Neural cell (in vitro differentiated cells): ENCODE measurements around the gene WDR44. TPM values are rescaled to one million over a fixed set of nuclear protein-coding genes. Genes with fewer than 3 reads are reported as not detected.

Experiments used
- H2AFZ ChIP-seq: fragments of 200-600, 300-800 bp; sonication (generic), shearing (Covaris generic); 2 replicates; pipeline ENCODE4 v1.6.0; 2014; ENCODE audit warnings: low read depth, mild to moderate bottlenecking, antibody characterized with exemption, low read length, moderate library complexity
- H3F3A ChIP-seq: fragments of 200-600 bp; shearing (Covaris generic); 2 replicates; pipeline ENCODE4 v1.6.1; 2016; ENCODE audit warnings: mild to moderate bottlenecking, moderate library complexity, mixed read lengths, antibody characterized with exemption, low read length; ENCODE audit not compliant: insufficient read depth, poor library complexity, severe bottlenecking
- H3K27ac ChIP-seq: fragments of 200-600, 300-800 bp; sonication (generic), shearing (Covaris generic); 2 replicates; pipeline ENCODE4 v1.5.1; 2014; ENCODE audit warnings: mild to moderate bottlenecking, low read length, moderate library complexity
- H3K27me3 ChIP-seq: fragments of 300-800, 200-600 bp; sonication (generic), shearing (Covaris generic); 2 replicates; pipeline ENCODE4 v1.6.0; 2014; ENCODE audit warnings: mild to moderate bottlenecking, low read depth, low read length, moderate library complexity; ENCODE audit not compliant: insufficient read depth
- H3K36me3 ChIP-seq: fragments of 300-800, 200-600 bp; sonication (generic), shearing (Covaris generic); 2 replicates; pipeline ENCODE4 v1.5.1; 2014; ENCODE audit warnings: mild to moderate bottlenecking, antibody characterized with exemption, low read length, moderate library complexity; ENCODE audit not compliant: insufficient read depth
- H3K4me2 ChIP-seq: fragments of 300-800, 200-600 bp; sonication (generic), shearing (Covaris generic); 2 replicates; pipeline ENCODE4 v1.6.0; 2014; ENCODE audit warnings: mild to moderate bottlenecking, low read length
- H3K4me3 ChIP-seq: fragments of 300-800, 200-600 bp; sonication (generic), shearing (Covaris generic); 2 replicates; pipeline ENCODE4 v1.5.1; 2014; ENCODE audit warnings: mild to moderate bottlenecking, low read length, moderate library complexity
- H3K79me2 ChIP-seq: fragments of 200-600 bp; shearing (Covaris generic); replicated peaks from 2 replicates; pipeline ENCODE4 v1.6.0; 2014; ENCODE audit warnings: mild to moderate bottlenecking, low read length, moderate library complexity; ENCODE audit not compliant: insufficient read depth
- H3K9ac ChIP-seq: fragments of 300-800, 200-600 bp; sonication (generic), shearing (Covaris generic); 2 replicates; pipeline ENCODE4 v1.6.1; 2016; ENCODE audit warnings: mild to moderate bottlenecking, low read length, mixed read lengths
- H3K9me2 ChIP-seq: fragments of 200-600 bp; shearing (Covaris generic); 2 replicates; pipeline ENCODE4 v1.6.1; 2016; ENCODE audit warnings: mild to moderate bottlenecking, low read length, mixed read lengths; ENCODE audit not compliant: insufficient read depth
- H3K9me3 ChIP-seq: fragments of 200-600, 300-800 bp; sonication (generic), shearing (Covaris generic); 2 replicates; pipeline ENCODE4 v1.6.1; 2016; ENCODE audit warnings: mild to moderate bottlenecking, mixed run types, low read length, moderate library complexity, mixed read lengths
- H4K20me1 ChIP-seq: fragments of 200-600 bp; shearing (Covaris generic); 2 replicates; pipeline ENCODE4 v1.6.1; 2016; ENCODE audit warnings: mild to moderate bottlenecking, mixed run types; ENCODE audit not compliant: insufficient read depth
- CTCF ChIP-seq: fragments of 450-650 bp; IDR thresholded peaks from 2 replicates; pipeline ENCODE4 v1.5.1; 2014; ENCODE audit warnings: antibody characterized with exemption, mild to moderate bottlenecking, moderate library complexity; ENCODE audit not compliant: poor library complexity, severe bottlenecking
- EP300 ChIP-seq: fragments of 450-650 bp; conservative IDR thresholded peaks from 2 replicates; pipeline ENCODE4 v1.6.1; 2014; ENCODE audit warnings: antibody characterized with exemption, mild to moderate bottlenecking, moderate library complexity; ENCODE audit not compliant: poor library complexity, severe bottlenecking
- EZH2 ChIP-seq: fragments of 200-600, 300-800 bp; shearing (Covaris generic), sonication (generic); IDR thresholded peaks from 2 replicates; pipeline ENCODE4 v1.6.1; 2014; ENCODE audit warnings: antibody characterized with exemption, low read length, borderline replicate concordance, mild to moderate bottlenecking; ENCODE audit not compliant: insufficient read depth, poor library complexity, severe bottlenecking
- MXI1 ChIP-seq: fragments of 450-650 bp; conservative IDR thresholded peaks from 2 replicates; pipeline ENCODE4 v1.6.1; 2014; ENCODE audit warnings: antibody characterized with exemption, mild to moderate bottlenecking; ENCODE audit not compliant: poor library complexity, severe bottlenecking
- POLR2AphosphoS5 ChIP-seq: IDR thresholded peaks from 2 replicates; pipeline ENCODE4 v1.6.1; 2012
- RAD21 ChIP-seq: fragments of 450-650 bp; conservative IDR thresholded peaks from 2 replicates; pipeline ENCODE4 v1.6.1; 2014; ENCODE audit warnings: antibody characterized with exemption, mild to moderate bottlenecking, moderate library complexity
- SMC3 ChIP-seq: fragments of 450-650 bp; conservative IDR thresholded peaks from 2 replicates; pipeline ENCODE4 v1.6.1; 2014; ENCODE audit warnings: antibody characterized with exemption, mild to moderate bottlenecking, moderate library complexity; ENCODE audit not compliant: poor library complexity
- TAF1 ChIP-seq: IDR thresholded peaks from 2 replicates; pipeline ENCODE4 v1.6.1; 2012; ENCODE audit warnings: low read depth
- polyA plus RNA-seq: library from polyadenylated mRNA; depleted of rRNA; stranded (reverse); fragments of >200 nt; gene quantifications from 2 replicates; pipeline ENCODE4 v1.2.3, GENCODE V29; 2014
- TF ChIP-seq, protein P1 (sequence below): IDR thresholded peaks from 2 replicates; pipeline ENCODE4 v1.6.1; 2012; ENCODE audit warnings: borderline replicate concordance

Gene WDR44
- polyA plus RNA-seq, 1 donor from 2014 or later = 19.3 TPM

DNA sequence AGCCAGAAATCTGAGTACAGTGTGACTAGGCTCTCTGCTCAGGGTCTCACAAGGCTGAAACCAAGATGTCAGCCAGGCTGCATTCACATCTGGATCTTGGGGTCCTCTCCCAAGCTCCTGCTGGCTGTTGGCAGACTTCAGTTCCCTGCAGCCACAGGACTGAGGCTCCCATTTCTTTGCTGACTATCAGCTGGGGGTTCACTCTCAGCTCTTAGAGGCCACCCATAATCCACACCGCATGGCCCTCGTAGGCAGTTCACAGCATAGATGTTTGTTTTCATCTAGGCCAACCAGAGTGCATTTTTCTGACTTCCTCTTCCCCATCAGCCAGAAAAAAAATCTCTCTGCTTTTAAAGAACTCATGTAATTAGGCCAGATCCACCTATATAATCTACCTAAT lies 8.2 kb upstream of the WDR44 start:
- Histone ChIP-seq H2AFZ (no peak overlapping the region), H3K4me2 (no peak overlapping the region), H3K4me3 (no peak overlapping the region), H3F3A (no peaks in the 10 kb centered on the region), H3K9ac (no peak overlapping the region), H3K27ac (no peak overlapping the region), H4K20me1 (no peaks in the 10 kb centered on the region), H3K9me3 (no peaks in the 10 kb centered on the region), H3K79me2 (no peaks in the 10 kb centered on the region), H3K9me2 (no peaks in the 10 kb centered on the region), H3K27me3 (no peaks in the 10 kb centered on the region), H3K36me3 (no peaks in the 10 kb centered on the region)
- TF ChIP-seq CTCF (no peak), POLR2AphosphoS5 (no peak), RAD21 (no peak), MXI1 (no peak), EZH2 (no peak), SMC3 (no peak), TAF1 (no peak), EP300 (no peak)
- TF ChIP-seq, protein P1, sequence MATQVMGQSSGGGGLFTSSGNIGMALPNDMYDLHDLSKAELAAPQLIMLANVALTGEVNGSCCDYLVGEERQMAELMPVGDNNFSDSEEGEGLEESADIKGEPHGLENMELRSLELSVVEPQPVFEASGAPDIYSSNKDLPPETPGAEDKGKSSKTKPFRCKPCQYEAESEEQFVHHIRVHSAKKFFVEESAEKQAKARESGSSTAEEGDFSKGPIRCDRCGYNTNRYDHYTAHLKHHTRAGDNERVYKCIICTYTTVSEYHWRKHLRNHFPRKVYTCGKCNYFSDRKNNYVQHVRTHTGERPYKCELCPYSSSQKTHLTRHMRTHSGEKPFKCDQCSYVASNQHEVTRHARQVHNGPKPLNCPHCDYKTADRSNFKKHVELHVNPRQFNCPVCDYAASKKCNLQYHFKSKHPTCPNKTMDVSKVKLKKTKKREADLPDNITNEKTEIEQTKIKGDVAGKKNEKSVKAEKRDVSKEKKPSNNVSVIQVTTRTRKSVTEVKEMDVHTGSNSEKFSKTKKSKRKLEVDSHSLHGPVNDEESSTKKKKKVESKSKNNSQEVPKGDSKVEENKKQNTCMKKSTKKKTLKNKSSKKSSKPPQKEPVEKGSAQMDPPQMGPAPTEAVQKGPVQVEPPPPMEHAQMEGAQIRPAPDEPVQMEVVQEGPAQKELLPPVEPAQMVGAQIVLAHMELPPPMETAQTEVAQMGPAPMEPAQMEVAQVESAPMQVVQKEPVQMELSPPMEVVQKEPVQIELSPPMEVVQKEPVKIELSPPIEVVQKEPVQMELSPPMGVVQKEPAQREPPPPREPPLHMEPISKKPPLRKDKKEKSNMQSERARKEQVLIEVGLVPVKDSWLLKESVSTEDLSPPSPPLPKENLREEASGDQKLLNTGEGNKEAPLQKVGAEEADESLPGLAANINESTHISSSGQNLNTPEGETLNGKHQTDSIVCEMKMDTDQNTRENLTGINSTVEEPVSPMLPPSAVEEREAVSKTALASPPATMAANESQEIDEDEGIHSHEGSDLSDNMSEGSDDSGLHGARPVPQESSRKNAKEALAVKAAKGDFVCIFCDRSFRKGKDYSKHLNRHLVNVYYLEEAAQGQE = no peak

- H3K4me2 ChIP-seq = no peak overlapping the region
- no peak overlapping the region for H3K4me3 ChIP-seq
- H3K9me3 ChIP-seq = no peaks in the 10 kb centered on the region
- H2AFZ ChIP-seq = no peak overlapping the region
- TF ChIP-seq TAF1 (no peak), MXI1 (no peak)
- no peaks in the 10 kb centered on the region for H4K20me1 ChIP-seq
- H3K79me2 ChIP-seq = no peaks in the 10 kb centered on the region
- H3K9me2 ChIP-seq = no peaks in the 10 kb centered on the region
- H3K9ac ChIP-seq = no peak overlapping the region
- H3F3A ChIP-seq = no peaks in the 10 kb centered on the region
- H3K27me3 ChIP-seq = no peaks in the 10 kb centered on the region
- H3K36me3 ChIP-seq = no peaks in the 10 kb centered on the region
- H3K27ac ChIP-seq = no peak overlapping the region
These were observed 7.0 kb upstream of the WDR44 start for GRCh38 chrX:118338930-118339329.

GRCh38 chrX:118345045-118345463 lies 852 bp upstream of the WDR44 start:
- Histone ChIP-seq H2AFZ (no peak overlapping the region), H3K9me2 (no peaks in the 10 kb centered on the region), H3K27ac (no peak overlapping the region), H3K9ac (no peak overlapping the region), H3K4me3 (peak overlapping the region; percentile 79), H3K36me3 (no peaks in the 10 kb centered on the region), H3K9me3 (no peaks in the 10 kb centered on the region), H3K79me2 (peaks cover 15% of the 10 kb centered on the region), H3K27me3 (no peaks in the 10 kb centered on the region), H3F3A (no peaks in the 10 kb centered on the region), H3K4me2 (peak overlapping the region; percentile 30), H4K20me1 (no peaks in the 10 kb centered on the region)
- no peak for TF ChIP-seq EP300
- no peak for TF ChIP-seq SMC3
- no peak for TF ChIP-seq CTCF
- TF ChIP-seq POLR2AphosphoS5 = no peak
- TF ChIP-seq, protein P1 = no peak
- TF ChIP-seq EZH2 = no peak
- TF ChIP-seq TAF1 = no peak
- TF ChIP-seq MXI1 = no peak
- TF ChIP-seq RAD21 = no peak
